Lung (tissue), 12 donors: ENCODE measurements around the gene SAMD15. TPM values are rescaled to one million over a fixed set of nuclear protein-coding genes. Genes with fewer than 3 reads are reported as not detected.

Experiments
- ATAC-seq: fragments of 200-7000 bp; cut with Tn5 transposase; one replicate; pipeline ENCODE4 v1.9.1; 2020; ENCODE audit warnings: moderate number of reproducible peaks; ENCODE audit not compliant: insufficient read depth, low FRiP score
- DNase-seq, 3 donors: peaks; one replicate each; pipeline ENCODE4 v3.0.0-alpha.2; 2013 to 2017
- H3K27ac ChIP-seq, 2 donors: one replicate each; pipeline ENCODE4 v1.5.1; 2013; ENCODE audit warnings: mild to moderate bottlenecking in 2 of 2, moderate library complexity in 2 of 2, control low read depth in 1 of 2, inconsistent platforms in 1 of 2, low read depth in 1 of 2, low read length in 1 of 2
- H3K27me3 ChIP-seq, 3 donors: one replicate each; pipeline ENCODE4 v1.5.1; 2013; ENCODE audit warnings: low read length in 2 of 3; ENCODE audit not compliant: control insufficient read depth in 3 of 3, insufficient read depth in 3 of 3
- H3K36me3 ChIP-seq, 4 donors: one replicate each; pipeline ENCODE4 v1.5.1; 2013; ENCODE audit warnings: low read length in 4 of 4, mild to moderate bottlenecking in 1 of 4, moderate library complexity in 1 of 4; ENCODE audit not compliant: control insufficient read depth in 4 of 4, insufficient read depth in 4 of 4
- H3K4me1 ChIP-seq, 5 donors: one replicate each; pipeline ENCODE4 v1.5.1; 2013; ENCODE audit warnings: low read length in 5 of 5, mild to moderate bottlenecking in 2 of 5, moderate library complexity in 1 of 5; ENCODE audit not compliant: control insufficient read depth in 5 of 5, insufficient read depth in 5 of 5
- H3K4me3 ChIP-seq: one replicate; pipeline ENCODE4 v1.5.1; 2013; ENCODE audit warnings: mild to moderate bottlenecking, control low read depth, moderate library complexity
- H3K9ac ChIP-seq, 2 donors: one replicate each; pipeline ENCODE4 v1.5.1; 2013; ENCODE audit warnings: low read length in 2 of 2, control low read depth in 1 of 2; ENCODE audit not compliant: insufficient read depth in 1 of 2
- H3K9me3 ChIP-seq, 4 donors: one replicate each; pipeline ENCODE4 v1.5.1; 2013; ENCODE audit warnings: low read length in 3 of 4, mild to moderate bottlenecking in 1 of 4, moderate library complexity in 1 of 4; ENCODE audit not compliant: control insufficient read depth in 4 of 4, insufficient read depth in 3 of 4
- CTCF ChIP-seq: IDR thresholded peaks from 2 replicates; pipeline ENCODE4 v1.5.1; 2012; ENCODE audit warnings: mild to moderate bottlenecking; ENCODE audit errors: control extremely low read depth, extremely low read depth
- WGBS, 2 donors: extraction: QIAGEN DNeasy Blood & Tissue Kit; methylation state at CpG; one replicate each; pipeline ENCODE4 v1.1.7; 2013; 5-methylcytosine and 5-hydroxymethylcytosine counted together
- polyA plus RNA-seq, 2 donors: library from polyadenylated mRNA; stranded (reverse); fragments of 200-250 nt; gene quantifications; one replicate each; pipeline ENCODE4 v1.2.1, GENCODE V29; 2013
- total RNA-seq, 2 donors: library from RNA; depleted of rRNA in 1 of 2; stranded (reverse); fragments of >200 nt in 1 of 2; gene quantifications; one replicate each; pipeline ENCODE4 v1.2.1, GENCODE V29; 2014 to 2021
- donor health status: control.
- donor health status: control.
- donor health status: Bipolar disorder and iron deficiency.
- donor health status: healthy.
- donor health status: DM: yes; HTN: yes; CAD: no.

SAMD15 gene
- total and polyA plus RNA-seq, 4 donors: 0.71 to 12.5 (median 3.6) TPM

GRCh38 chr14:77421201-77421600 is 44.0 kb downstream of the SAMD15 start:
- H3K9ac ChIP-seq: no peak overlapping the region
- H3K9me3 ChIP-seq: peaks cover 0 to 11% (median 4%) of the 10 kb centered on the region in 4 donors
- H3K36me3 ChIP-seq: peaks cover 19 to 21% (median 21%) of the 10 kb centered on the region in 4 donors
- no peak for TF ChIP-seq CTCF
- no peak for ATAC-seq
- H3K27ac ChIP-seq: no peak overlapping the region
- H3K4me3 ChIP-seq: no peak overlapping the region
- DNase-seq: no peak
- no peaks in the 10 kb centered on the region for H3K27me3 ChIP-seq
- H3K4me1 ChIP-seq: no peaks in the 10 kb centered on the region
- 44 to 58% methylated on average over 2 of the region's 2 CpGs for WGBS, 2 donors

- no peaks in the 10 kb centered on the region for H3K27me3 ChIP-seq
- peaks cover 35 to 41% (median 36%) of the 10 kb centered on the region in 4 donors for H3K36me3 ChIP-seq
- no peak for TF ChIP-seq CTCF
- 97% methylated on average over 1 of the region's 1 CpG for WGBS, 2 donors
- DNase-seq (no peak), ATAC-seq (no peak)
- H3K9ac ChIP-seq: no peak within 1 kb of the TSS
- H3K9me3 ChIP-seq: peaks cover 0 to 11% (median 7%) of the 10 kb centered on the region in 4 donors
- H3K27ac ChIP-seq: no peak within 1 kb of the TSS
- H3K4me1 ChIP-seq: no peaks in the 10 kb centered on the region
- H3K4me3 ChIP-seq: no peak within 1 kb of the TSS
Observed at GRCh38 chr14:77423423-77423822, 46.2 kb downstream of the SAMD15 start, which contains the start of gene NOXRED1. Gene NOXRED1 (minus strand): TSS chr14:77423523. CDS start chr14:77422889, 634 bp downstream.

- H3K4me1 ChIP-seq: no peaks in the 10 kb centered on the region
- no peak for ATAC-seq
- TF ChIP-seq CTCF: no peak
- WGBS, 2 donors: 86 to 88% methylated on average over 3 of the region's 3 CpGs
- no peak for DNase-seq
- peaks cover 0 to 8% (median 5%) of the 10 kb centered on the region in 4 donors for H3K9me3 ChIP-seq
- H3K27me3 ChIP-seq: no peaks in the 10 kb centered on the region
- peaks cover 45 to 54% (median 49%) of the 10 kb centered on the region in 4 donors for H3K36me3 ChIP-seq
- no peak overlapping the region for H3K4me3 ChIP-seq
- no peak overlapping the region for H3K9ac ChIP-seq
- no peak overlapping the region for H3K27ac ChIP-seq
Observed at GRCh38 chr14:77424862-77425261, 47.7 kb downstream of the SAMD15 start.

GRCh38 chr14:77426396-77426795 is 49.2 kb downstream of the SAMD15 start:
- Histone ChIP-seq H3K4me1 (no peaks in the 10 kb centered on the region), H3K27ac (no peak overlapping the region), H3K27me3 (no peaks in the 10 kb centered on the region), H3K36me3 (peaks cover 48 to 52% (median 51%) of the 10 kb centered on the region in 4 donors), H3K9me3 (peaks cover 0 to 5% (median 0%) of the 10 kb centered on the region in 4 donors), H3K9ac (no peak overlapping the region), H3K4me3 (no peak overlapping the region)
- no peak for ATAC-seq
- 96 to 98% methylated on average over 3 of the region's 3 CpGs for WGBS, 2 donors
- TF ChIP-seq CTCF: no peak
- no peak for DNase-seq
